Measurements from ENCODE around the gene CARMIL3.
A peak's percentile ranks its signal among the peaks of the same experiment; 100 is the strongest.

CARMIL3 gene

GRCh38 chr14:24077086-24077485, 25.3 kb downstream of the CARMIL3 start:
- DNase-seq, result no peak

DNA sequence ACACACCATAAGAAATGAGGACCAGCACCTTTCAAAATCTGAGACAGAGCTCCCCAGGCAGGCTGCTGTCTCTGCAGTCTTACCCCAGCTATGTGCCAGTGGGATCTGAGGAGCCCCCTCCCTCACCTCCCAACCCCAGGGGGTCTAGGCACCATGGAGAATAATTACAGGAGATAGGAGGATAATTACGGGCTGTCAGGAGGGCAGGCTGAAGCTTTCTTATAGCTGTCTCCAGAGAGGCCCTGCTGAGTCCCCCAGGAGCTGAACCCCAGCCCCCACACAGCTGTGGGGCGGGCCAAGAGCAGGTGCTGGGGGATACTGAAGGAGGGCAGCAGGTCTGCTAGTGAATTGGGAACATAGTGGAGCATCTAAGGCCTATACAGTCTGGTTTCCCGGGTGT, 26.3 kb downstream of the CARMIL3 start:
- DNase-seq, result no peak

DNA sequence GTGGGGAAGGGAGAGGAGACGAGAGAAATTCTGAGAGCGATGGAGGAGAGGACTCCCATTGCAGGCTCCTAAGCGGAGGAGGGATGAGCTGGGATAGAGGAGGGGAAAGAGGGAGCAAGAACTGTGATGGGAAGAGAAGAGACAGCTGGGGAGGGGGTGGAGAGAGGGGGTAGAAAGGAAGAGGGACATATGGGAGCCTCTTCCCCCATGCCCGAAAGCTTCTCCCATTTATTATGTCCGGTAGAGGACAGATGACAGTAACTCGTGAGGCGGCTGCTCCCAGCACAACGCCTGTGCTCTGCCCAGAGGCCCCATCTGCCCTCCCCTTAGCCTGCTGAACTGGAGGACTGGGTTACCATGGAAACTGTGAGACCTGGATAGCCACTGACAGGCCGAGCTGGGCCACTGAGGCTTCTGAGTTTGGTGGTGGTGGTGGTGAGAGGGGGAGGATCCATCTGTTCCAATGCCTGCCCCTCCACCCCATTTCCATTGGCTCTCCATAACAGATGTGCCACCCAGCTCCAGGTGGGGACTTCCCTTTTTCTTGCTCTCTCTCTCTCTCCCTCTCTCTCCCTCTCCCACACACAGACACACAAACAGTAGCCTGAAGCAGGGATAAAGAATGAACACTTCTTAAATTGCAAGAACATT, 27.8 kb downstream of the CARMIL3 start:
- DNase-seq, result no peak

DNA sequence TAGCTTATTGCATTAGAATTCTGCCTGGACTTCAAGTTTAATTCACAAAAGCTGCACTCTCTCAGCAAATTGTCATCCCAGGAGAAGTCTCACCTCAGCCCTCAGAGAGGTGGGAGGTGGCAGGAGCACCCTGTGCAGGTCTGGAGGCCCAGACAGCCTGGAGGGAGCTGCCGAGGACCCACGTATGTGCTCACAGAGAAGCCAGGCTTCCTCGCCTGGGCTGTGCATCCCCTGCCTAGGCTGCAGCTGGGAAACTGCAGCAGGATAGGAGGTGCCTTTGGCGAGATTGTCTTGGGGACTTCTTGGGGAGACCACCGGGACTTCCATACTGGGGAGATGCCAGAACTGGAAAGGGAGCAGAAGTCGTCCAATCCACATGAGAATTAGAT, 28.3 kb downstream of the CARMIL3 start:
- no peak for DNase-seq

GRCh38 chr14:24080888-24081738, 29.3 kb downstream of the CARMIL3 start:
- DNase-seq, result peak; percentile 22 to 63 (median 37)

DNA sequence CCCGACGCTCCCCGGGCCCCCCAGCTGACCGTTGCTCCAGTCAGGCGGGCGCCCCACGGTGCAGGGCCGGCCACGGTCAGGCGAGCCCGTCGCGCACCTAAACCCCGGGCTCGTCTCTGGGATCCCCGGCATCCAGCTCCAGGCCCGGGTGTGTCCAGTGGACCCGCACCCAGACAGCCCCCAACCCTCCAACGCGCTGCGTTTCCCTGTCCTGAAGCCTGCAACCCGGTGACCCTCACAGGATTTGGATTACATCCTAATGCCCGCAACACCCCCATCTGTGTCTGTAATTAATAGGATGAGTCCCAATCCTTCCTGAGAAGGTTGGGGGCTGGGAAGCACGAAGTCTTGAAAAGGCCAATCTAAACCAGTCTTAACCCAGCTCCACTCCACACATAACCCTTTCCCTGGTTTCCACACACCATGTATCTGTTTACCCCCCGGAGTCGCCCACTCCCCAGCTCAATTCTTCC, 30.0 kb downstream of the CARMIL3 start:
- DNase-seq, result no peak

GRCh38 chr14:24082411-24083080, 30.7 kb downstream of the CARMIL3 start:
- no peak for DNase-seq

DNA sequence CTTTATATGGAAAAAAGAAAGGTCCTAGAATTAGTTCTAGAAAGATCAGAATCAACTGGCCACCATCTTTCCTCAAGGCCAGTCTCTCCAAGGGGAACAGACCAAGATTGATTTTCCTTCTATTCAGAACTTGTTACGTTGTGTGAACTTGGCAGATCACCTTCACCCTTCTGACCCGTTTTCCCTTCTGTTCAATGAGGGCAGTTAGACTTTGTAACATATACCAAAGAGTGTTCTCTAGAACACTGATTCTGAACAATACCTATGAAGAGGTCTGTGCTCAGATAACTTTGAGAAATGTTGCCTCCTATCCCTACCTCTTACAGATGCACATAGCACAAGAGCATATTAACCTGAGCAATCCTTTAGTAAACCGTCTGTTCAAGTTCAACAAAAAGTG, 31.7 kb downstream of the CARMIL3 start:
- no peak for DNase-seq

GRCh38 chr14:24084440-24084839, 32.6 kb downstream of the CARMIL3 start:
- no peak for DNase-seq

DNA sequence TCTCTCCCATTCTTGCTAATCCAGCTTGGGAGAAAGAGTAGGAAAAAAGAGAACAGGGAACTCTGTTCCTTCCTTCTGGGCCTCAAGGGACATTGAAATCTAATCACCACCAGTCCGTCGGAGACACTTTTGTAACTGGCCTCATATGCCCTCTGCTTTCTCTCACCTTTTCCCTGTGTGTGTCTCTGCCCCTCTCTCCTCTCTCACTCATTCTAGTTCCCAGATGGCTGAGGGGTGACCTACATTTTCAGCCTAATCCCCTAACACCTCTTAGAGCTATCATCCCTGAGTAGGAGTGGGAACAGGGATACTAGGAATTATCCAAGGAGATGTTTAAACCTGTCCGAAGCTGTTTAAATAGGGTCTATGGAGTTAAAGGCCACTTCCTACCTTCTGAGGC, 33.4 kb downstream of the CARMIL3 start:
- DNase-seq, result no peak

GRCh38 chr14:24086193-24086955, 34.6 kb downstream of the CARMIL3 start:
- no peak for DNase-seq

- DNase-seq, result no peak
Observed at GRCh38 chr14:24087004-24087403, 35.2 kb downstream of the CARMIL3 start.

DNA sequence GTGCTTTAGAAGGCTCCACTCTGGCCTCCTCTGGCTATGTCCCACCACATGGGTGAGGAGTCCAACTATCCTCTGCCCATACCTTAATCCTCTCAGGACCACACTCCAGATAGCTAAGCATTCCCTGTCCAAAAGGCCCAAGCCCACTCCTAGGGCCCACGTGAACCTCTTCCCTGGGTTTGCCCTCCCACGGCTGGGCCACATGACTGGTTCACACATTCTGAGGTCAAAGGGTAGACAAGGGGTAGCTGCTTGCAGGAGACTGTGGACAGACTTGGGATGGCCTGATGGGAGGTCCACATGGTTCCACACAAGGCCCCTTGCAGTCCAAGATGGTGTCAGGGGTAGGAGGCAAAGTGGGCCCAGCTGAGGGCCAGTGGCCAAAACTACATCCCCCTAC, 36.3 kb downstream of the CARMIL3 start:
- DNase-seq, result no peak

- DNase-seq, result no peak
Observed at GRCh38 chr14:24089890-24090289, 38.1 kb downstream of the CARMIL3 start.

GRCh38 chr14:24092110-24092504, 40.3 kb downstream of the CARMIL3 start:
- no peak for DNase-seq

DNA sequence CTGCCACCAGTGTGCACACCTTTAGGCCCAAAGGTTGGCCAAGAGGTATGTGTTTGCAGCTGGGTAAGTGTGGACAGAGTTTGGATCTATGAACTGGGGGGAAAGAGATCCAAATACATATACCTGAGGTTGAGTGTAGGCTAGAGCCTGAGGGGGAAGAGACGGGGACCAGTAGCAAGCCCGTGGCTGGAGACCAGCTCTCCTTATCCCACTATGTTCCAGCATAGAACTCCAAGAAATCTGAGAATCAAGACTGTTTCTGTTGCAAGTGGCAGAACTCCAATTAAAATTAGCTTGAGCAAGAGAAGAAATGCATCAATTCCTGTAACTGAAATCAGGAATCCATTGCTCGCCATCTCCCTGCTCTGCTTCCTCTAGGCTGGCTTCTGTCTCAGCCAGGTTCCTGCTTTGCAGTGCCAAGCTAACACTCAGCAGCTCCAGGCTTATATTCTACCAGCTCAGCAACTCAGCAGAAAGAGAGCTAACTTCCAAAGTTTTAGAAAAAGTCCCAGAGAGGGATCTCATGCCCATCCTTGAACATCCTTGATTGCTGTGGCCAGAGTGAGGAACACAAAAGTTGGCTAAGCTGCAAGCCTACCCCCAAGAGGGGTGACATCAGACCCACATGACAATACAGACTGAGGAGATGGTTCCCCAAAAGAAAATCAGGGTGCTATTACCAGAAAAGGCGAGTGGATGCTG, 40.8 kb downstream of the CARMIL3 start:
- peak; percentile 77 to 89 (median 87) for DNase-seq

DNA sequence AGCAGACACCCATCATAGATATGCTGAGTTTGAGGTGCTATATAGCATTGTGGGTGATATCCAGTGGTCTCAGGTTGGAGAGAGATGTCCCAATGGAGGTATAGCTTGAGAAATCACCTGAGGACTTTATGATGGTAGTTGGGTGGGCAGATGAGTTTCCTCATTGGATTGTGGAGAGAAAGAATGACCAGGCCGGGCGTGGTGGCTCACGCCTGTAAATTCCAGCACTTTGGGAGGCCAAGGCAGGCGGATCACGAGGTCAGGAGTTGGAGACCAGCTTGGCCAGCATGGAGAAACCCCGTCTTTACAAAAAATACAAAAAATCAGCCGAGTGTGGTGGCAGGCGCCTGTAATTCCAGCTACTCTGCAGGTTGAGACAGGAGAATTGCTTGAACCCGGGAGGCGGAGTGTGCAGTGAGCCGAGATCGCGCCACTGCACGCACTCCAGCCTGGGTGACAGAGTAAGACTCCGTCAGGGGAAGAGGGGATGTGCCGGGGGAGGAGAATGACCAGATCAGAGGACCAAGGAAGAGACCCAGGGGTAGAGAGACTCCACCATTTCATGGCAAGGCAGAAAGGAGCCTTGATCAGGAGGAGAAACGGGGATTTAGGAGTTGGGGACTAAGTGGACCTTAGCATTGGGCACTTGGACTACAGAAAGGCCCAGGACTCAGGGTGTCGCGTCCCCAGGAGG, 41.5 kb downstream of the CARMIL3 start:
- no peak for DNase-seq

- DNase-seq, result peak; percentile 96 to 99 (median 98)
Observed at GRCh38 chr14:24093901-24094840, 42.4 kb downstream of the CARMIL3 start, which contains the start of gene PCK2. Gene PCK2, plus strand, starts transcription at chr14:24094311. Its CDS starts 95 bp downstream, at chr14:24094406.

DNA sequence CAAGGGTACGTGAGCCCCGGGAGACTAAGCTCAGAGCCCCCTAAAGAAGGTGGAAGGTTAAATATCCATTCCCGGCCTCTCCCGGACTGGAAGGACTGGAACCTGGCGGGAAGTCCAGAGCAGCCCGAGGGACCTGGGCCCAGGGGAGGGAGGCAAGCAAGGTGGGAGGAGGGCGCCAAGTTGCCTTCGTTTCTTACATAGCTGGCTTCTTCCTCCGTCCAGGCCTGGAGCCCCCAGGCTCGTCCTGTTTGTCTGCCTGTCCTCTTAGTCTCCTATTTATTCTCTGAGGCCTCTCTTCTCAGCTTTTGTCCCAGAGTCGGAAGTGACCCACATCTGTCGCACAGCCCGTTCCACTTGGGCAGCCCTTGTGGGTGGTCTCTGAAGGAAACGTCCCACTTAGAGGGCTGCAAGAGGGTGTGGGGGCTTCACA, 43.0 kb downstream of the CARMIL3 start:
- DNase-seq, result peak in 1 of 4 experiments; percentile 26

Measured in suppressor macrophage (primary cell).